NCI-H1105 (cell line): ENCODE data around the gene SLC35B2.
A peak's percentile ranks its signal among the peaks of the same experiment; 100 is the strongest.

Experiments used
- DNase-seq: peaks from one replicate; lab custom pipeline; 2025; lab: John Stamatoyannopoulos, UW

The SLC35B2 gene

DNA sequence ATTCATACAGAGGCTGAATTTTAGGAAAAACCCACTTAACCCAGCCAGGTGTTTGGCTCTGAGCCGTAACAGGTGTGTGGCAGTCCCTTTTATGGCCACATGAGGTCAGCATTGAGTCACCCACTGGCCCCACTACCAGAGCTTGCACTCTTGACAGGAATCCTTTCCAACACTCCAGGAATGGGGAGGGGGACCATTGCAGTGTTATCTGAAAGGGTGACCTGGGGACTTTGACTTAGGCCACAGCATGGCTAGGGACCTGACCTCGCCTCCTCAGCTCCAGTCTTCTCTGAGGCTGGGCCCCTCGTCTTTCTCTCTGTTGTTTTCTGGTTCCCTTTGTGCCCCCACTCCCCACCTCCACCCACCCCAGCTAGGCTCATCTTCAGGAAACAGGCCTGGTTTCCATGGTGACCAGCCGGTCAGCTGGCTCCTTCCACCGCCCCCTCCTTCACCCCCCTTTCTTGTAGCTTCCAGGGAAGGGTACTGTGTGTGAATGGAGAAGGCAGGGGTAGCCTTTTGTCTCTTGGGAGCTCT is 10.8 kb upstream of the SLC35B2 start:
- peak; percentile 59 for DNase-seq

DNA sequence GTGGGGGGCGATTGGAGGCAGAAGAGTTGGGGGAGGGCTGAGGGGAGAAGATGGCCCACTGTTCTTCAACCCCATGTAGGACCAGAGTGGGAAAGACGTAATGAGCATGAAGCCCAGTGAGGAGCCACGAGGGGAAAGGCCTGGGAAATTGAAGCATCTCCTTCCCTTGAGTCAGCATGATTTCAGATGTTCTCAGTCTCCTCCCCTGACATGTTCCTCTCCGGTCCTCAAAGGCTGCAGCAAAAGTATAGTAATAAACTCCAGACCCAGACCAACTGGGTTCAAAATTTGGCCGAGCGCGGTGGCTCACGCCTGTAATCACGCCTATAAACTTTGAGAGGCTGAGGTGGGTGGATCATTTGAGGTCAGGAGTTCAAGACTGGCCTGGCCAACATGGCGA is 9.9 kb upstream of the SLC35B2 start:
- DNase-seq, result no peak

DNA sequence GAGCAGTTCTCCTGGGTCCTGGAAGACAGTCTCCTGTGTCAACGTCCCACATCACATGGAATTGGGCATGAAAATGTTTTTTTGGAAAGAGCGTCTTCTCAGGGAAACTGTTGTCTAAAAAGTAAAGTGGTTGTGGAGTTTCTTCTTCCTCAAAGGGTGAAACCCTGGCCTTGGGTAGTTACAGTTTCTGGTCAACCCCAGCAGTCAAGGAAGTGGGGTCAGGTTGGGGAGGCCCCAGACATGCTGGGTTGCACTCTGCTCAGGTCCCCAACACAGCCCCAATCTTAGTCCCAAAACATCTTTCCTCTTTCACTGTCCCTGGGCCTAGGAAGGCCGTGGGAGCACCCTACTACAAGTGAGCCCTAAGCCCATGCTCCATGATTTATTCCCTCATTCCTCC is 9.0 kb upstream of the SLC35B2 start:
- no peak for DNase-seq

- no peak for DNase-seq
Observed at GRCh38 chr6:44265722-44266233, 8.4 kb upstream of the SLC35B2 start.

GRCh38 chr6:44265007-44265721 is 7.8 kb upstream of the SLC35B2 start, which contains the start of gene NFKBIE:
Gene NFKBIE, minus strand, starts transcription at chr6:44265551. Its CDS starts 205 bp downstream, at chr6:44265346.
- peak; percentile 88 for DNase-seq

GRCh38 chr6:44264154-44265006 is 7.1 kb upstream of the SLC35B2 start:
- no peak for DNase-seq

- DNase-seq, result no peak
Observed at GRCh38 chr6:44263354-44264100, 6.2 kb upstream of the SLC35B2 start.

DNA sequence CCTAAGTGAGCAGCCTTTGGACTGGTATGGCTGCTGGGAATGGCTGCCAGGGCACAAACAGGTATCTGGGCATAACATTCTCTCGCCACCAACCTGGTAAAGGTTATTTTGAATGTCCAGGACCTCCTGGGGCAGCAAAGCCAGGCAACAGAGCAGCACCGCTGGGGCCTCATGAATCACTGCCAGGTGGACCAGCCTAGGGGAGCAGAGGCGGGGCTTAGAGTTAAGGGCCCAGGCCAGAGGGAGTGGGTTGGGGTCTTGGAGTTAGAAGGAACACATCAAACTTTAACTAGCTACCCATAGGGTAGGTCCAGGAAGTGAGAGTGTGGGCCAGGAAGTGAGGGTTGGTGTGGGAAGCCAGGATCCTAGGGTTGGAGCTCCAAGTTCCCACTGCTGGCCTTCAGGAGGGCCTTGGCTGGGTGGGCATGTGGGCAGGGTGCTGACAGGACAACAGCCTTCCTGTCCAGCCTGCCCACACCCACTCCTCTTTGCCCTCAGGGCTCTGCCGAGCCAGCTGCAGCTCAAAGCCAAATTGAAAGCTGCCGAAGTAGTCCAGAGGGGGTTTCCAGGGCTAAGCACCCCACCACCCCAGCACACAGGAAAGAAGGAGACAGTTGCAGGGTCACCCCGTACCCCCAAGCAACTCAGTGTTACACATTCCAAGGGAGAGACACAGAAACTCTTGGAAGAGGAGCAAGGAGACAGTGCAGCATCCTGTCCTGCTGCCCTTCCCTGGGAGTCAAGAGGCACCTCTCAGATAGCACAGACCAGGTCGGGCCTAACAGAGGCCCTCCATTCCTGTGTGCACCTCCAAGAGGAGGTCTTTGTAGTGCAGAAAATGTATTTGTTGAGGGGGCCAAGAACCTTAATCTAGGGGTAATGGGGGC is 5.4 kb upstream of the SLC35B2 start:
- no peak for DNase-seq

DNA sequence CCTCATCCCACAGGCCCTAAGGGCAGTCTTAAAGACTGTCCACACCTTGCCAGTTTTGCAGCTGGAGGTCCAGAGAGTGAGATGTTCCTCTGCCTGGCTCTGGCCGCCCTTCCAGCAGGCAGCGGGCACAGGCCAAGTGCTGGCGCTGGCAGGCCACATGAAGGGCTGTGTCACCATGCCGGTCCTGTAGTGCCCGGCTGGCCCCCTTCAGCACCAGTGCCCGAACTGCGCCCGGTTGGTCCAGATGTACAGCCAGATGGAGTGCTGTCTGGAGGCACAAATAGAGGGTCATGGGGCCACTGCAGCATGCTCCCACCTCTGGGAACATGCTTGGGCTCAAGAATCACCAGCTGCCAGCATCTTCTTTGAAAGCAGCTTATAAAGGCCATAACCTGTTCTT is 4.3 kb upstream of the SLC35B2 start:
- DNase-seq, result no peak

DNA sequence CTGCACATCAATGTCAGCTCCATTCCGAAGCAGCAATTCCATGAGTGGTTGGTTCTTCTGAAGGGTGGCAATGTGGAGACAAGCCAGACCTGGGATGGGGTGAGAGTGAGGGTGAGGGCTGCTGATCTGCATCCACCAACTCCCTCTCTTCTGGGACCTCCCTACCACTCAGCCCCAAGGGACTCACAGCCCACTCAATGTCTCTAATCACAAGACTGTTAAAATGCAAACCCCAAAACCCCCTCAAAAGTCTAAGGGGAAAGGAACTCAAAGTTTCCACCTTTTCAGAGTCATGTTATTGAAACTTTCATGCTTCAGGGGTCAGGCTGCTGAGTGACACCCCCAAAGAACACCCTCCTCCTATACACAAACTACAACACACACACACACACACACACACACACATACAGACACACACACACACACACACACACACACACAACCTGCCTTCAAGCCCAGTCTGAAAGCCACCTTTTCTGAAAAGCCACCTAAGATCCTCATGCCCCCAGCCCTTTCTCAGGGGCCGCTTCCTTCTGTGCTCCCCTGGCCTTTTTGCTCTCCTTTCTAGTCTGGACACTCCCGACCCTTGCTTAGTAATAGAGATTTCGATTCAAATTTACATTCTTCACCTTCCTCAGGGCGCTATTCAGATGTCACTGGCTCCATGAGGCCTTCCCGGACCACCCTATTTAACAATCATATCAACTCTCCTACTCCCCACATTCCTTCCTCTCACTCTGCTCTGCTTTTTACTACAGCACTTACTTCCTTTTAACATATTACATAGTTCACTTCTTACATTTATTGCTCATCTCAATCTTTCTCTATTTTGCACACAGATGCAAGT is 3.3 kb upstream of the SLC35B2 start:
- no peak for DNase-seq

- no peak for DNase-seq
Observed at GRCh38 chr6:44260011-44260410, 2.7 kb upstream of the SLC35B2 start.

DNA sequence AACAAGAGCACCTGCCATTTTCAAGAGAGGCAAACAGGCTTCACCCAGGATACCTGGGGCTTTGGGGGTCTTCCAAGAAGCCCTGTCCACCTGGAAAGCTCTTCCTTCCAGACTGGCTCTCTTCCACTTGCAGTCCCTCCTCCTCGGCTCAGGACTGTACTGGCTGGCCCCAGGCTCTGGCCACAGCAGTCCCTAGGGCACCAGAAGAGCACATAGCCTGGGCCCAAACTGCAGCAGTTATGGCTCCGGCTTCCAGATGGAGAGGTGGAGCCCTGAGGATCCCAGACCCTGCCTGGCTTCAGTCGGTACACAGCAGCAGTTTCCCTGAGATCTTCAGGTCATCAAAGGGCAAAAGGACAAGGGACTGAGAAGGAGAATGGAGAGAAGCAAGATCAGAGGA is 1.6 kb upstream of the SLC35B2 start:
- DNase-seq, result no peak

- no peak for DNase-seq
Observed at GRCh38 chr6:44258325-44258863, 1.1 kb upstream of the SLC35B2 start.

GRCh38 chr6:44257753-44258324 is 511 bp upstream of the SLC35B2 start:
- no peak for DNase-seq

- no peak for DNase-seq
Observed at GRCh38 chr6:44256775-44257024, 628 bp downstream of the SLC35B2 start.

DNA sequence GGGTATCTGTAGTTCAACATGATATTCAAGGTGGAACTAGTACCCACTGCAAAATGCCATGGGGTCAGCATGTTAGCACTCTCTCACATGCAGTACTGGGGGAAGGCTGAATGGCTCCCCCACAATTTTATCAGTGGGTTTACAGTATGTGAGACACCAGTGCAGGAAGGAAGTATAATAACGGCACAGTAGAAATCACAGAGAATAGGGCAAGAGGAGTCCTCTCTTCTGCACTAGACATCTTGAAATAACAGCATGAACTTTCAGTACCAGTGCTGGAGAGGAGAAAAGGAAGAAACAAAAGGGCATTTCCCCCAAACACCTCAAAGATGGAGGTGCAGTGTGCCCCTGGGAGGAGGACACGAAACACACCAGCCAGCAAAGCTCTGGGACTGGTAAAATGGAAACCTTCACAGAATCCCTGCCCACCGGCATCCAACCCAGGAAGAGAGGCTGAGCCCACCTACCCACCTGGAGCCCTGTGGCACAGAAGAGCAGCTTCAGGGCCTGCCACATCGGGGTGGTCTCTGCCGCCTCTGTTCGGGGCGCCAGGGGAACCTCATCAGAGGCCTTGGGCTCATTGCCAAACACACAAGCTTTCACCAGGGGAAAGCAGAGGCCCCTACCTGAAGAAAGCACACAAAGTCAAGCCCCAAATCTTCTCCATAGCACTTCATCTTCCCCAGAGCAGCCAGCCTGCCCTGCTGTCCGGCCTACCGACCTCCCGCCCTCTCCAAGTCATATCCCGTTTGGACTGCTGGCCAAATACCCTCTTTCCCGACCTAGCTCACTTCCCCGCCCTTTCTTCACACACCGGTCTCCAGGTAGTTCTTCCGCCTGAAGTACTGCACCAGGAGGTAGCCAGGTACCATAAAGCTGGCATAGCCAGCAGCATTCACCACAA is 1.2 kb downstream of the SLC35B2 start:
- DNase-seq, result no peak

DNA sequence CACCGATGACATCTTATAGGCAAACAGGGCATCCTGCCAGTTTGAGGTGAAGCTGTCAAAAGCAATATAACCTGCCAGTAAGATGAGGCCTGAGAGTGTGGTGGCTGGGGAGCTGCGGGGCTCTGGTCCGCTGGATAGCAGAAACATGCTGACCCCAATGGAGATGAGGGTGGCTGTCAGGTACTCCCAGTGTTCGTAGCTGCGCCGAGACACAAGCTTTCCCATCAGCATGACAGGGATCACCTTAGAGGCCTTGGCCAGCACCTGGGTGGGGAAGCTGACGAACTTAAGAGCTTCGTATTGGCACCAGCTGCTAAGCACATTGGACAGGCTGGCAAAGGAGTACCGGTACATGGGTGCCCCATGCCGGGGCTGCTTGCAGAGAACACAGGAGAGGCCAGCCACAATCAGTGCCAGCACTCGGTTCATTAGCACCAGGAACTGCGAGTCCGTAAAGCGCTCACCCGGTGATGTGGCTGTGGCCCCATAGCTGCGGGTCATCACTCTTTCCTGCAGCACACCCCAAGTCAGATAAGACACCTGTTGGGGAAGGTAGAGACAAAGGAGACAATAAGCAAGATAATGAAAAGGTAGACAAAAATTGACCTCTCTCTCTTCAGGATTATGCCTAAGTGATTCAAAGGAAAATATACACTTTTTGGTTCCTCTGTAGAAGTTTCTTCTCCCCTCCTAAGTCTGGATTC is 2.1 kb downstream of the SLC35B2 start:
- DNase-seq, result no peak
